Peyer's patch (tissue), 4 donors: Measurements from ENCODE around the gene ANKRD11. TPM values are rescaled to one million over a fixed set of nuclear protein-coding genes. Genes with fewer than 3 reads are reported as not detected.
"Not testable (repeated sequence)": the region's sequence is repeated elsewhere in the genome, so short reads cannot be mapped to it uniquely, and the experiment has no call there.

Experiments used
- DNase-seq, 3 donors: peaks; one replicate each; pipeline ENCODE4 v3.0.0-alpha.2; 2017 to 2019
- H3K27ac ChIP-seq, 4 donors: fragments of 200-600 bp; sonication (generic); one replicate each; pipeline ENCODE4 v1.5.1; 2016 to 2019
- H3K27me3 ChIP-seq, 2 donors: fragments of 200-600 bp; sonication (generic); one replicate each; pipeline ENCODE4 v1.5.1; 2019
- H3K36me3 ChIP-seq, 3 donors: fragments of 200-600 bp; sonication (generic); one replicate each; pipeline ENCODE4 v1.5.1; 2016 to 2019
- H3K4me1 ChIP-seq, 4 donors: fragments of 200-600 bp; sonication (generic); one replicate each; pipeline ENCODE4 v1.5.1; 2016 to 2019
- H3K4me3 ChIP-seq, 4 donors: fragments of 200-600 bp; sonication (generic); 1 replicate in 3 of 4; 2 replicates in 1 of 4; pipeline ENCODE4 v1.5.1; 2016 to 2019; ENCODE audit warnings: mild to moderate bottlenecking in 1 of 4
- H3K9me3 ChIP-seq, 4 donors: fragments of 200-600 bp; sonication (generic); one replicate each; pipeline ENCODE4 v1.5.1; 2016 to 2019; ENCODE audit warnings: mild to moderate bottlenecking in 1 of 4
- CTCF ChIP-seq, 6 experiments: fragments of 450-650 bp in 4 of 6; fragments of 200-600 bp in 2 of 6; sonication (generic) in 1 of 6; IDR thresholded peaks; one replicate each; pipeline ENCODE4 v1.5.1; 2017 to 2019; ENCODE audit warnings: antibody characterized with exemption in 6 of 6, mild to moderate bottlenecking in 3 of 6, moderate library complexity in 1 of 6
- POLR2A ChIP-seq, 2 donors: fragments of 450-650 bp; IDR thresholded peaks; one replicate each; pipeline ENCODE4 v1.5.1; 2017; ENCODE audit warnings: antibody characterized with exemption in 2 of 2, mild to moderate bottlenecking in 2 of 2, moderate library complexity in 2 of 2
- total RNA-seq, 4 donors: library from RNA; depleted of rRNA; stranded (reverse); fragments of >200 nt; gene quantifications; one replicate each; pipeline ENCODE4 v1.1.0, GENCODE V29; 2016

The ANKRD11 gene
- total RNA-seq, 4 donors from 2014 or later: 177 to 227 (median 211) TPM

- H3K36me3 ChIP-seq: peaks cover 0 to 2% (median 0%) of the 10 kb centered on the region in 3 donors
- TF ChIP-seq CTCF (IDR thresholded peaks at IDR 0.05) (no peak), POLR2A (IDR thresholded peaks at IDR 0.05) (no peak)
- no peaks in the 10 kb centered on the region for H3K27me3 ChIP-seq
- H3K27ac ChIP-seq: no peak overlapping the region
- no peak overlapping the region for H3K4me3 ChIP-seq
- H3K4me1 ChIP-seq: peaks cover 0 to 51% (median 25%) of the 10 kb centered on the region in 4 donors
- no peak for DNase-seq
- no peaks in the 10 kb centered on the region for H3K9me3 ChIP-seq
Observed at GRCh38 chr16:89365996-89366395, 124.4 kb downstream of the ANKRD11 start.

GRCh38 chr16:89365044-89365467 lies 125.3 kb downstream of the ANKRD11 start:
- Histone ChIP-seq H3K4me3 (no peak overlapping the region), H3K27me3 (no peaks in the 10 kb centered on the region), H3K9me3 (no peaks in the 10 kb centered on the region), H3K4me1 (peaks cover 0 to 54% (median 32%) of the 10 kb centered on the region in 4 donors), H3K27ac (no peak overlapping the region), H3K36me3 (peaks cover 0 to 2% (median 0%) of the 10 kb centered on the region in 3 donors)
- no peak for TF ChIP-seq POLR2A (IDR thresholded peaks at IDR 0.05)
- no peak for TF ChIP-seq CTCF (IDR thresholded peaks at IDR 0.05)
- no peak for DNase-seq

- Histone ChIP-seq H3K4me1 (peaks cover 0 to 54% (median 34%) of the 10 kb centered on the region in 4 donors), H3K36me3 (peaks cover 0 to 2% (median 0%) of the 10 kb centered on the region in 3 donors), H3K27ac (no peak overlapping the region), H3K9me3 (no peaks in the 10 kb centered on the region), H3K4me3 (no peak overlapping the region), H3K27me3 (no peaks in the 10 kb centered on the region)
- TF ChIP-seq POLR2A (IDR thresholded peaks at IDR 0.05) (no peak), CTCF (IDR thresholded peaks at IDR 0.05) (no peak)
- DNase-seq: no peak
Observed at GRCh38 chr16:89364606-89365005, 125.8 kb downstream of the ANKRD11 start.

DNA sequence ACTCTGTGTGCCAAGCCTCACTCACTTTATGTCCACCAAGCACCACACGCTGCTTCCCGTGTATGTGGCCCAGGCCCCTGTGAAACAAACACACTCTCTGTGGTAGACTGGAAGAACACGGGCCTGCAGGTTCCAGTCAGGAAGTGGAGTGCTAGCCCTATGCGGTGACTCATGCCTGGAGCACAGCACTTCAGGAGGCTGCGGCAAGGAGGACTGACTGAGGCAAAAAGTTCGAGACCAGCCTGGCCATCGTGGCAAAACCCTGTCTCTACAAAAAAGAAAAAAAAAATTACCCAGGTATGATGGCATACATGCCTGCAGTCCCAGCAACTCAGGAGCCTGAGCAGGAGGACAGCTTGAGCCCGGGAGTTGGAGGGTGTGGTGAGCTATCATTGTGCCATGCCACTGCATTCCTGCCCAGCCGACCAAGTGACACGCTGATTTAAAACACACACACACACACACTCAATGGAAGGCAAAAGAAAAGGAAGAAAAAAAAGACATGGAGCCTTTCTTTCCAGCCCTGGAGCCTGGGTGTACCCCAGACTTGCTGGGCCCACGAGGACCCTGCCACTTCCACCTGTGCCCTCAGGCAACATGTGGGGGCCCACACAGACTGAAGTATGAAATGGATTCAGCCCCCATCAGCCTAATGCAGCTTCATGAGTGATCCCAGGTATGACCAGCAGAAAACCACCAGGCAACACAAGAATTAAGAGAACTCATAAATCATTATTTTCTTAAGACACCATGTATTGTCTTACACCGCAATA lies 126.6 kb downstream of the ANKRD11 start:
- no peaks in the 10 kb centered on the region for H3K36me3 ChIP-seq
- no peaks in the 10 kb centered on the region for H3K27me3 ChIP-seq
- H3K9me3 ChIP-seq: no peaks in the 10 kb centered on the region
- H3K4me3 ChIP-seq: no peak overlapping the region
- no peak for TF ChIP-seq POLR2A (IDR thresholded peaks at IDR 0.05)
- no peak for TF ChIP-seq CTCF (IDR thresholded peaks at IDR 0.05)
- no peak overlapping the region for H3K27ac ChIP-seq
- H3K4me1 ChIP-seq: peaks cover 0 to 61% (median 42%) of the 10 kb centered on the region in 4 donors
- peak in 2 of 3 donors; percentile 37 to 72 for DNase-seq

DNA sequence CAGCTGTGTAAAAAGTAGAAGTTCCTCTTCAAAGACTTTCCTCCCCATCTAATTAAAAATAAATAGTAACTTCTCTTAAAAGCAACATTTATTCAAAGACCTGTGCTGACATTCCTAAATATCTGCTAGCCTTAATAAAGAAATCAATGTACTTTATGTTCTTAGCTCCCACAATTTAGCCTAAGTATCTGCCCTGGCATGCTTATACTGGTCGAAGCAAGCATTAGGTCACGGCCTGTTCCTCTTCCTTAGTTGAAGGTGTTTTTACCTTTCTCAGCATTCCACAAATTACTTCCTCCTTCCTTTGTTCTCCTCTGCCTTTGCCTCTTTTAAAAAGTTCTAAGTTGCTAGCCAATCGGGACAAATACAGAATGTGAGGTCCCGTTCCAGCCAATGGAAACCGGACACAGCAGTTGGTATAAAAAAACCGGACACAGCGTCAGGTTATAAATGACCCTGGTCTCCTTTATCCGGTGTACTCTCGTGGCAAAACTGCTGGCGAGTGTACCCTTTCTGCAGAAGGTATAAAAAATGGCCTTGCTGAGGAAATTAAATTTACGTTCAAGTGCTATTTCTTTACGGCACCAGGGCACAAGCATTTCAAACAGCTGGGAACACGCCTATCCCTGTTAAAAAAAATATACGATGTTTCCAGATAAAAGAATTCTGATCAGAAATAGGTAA lies 127.7 kb downstream of the ANKRD11 start:
- H3K4me3 ChIP-seq, DNase-seq, H3K36me3 ChIP-seq, H3K27me3 ChIP-seq, H3K9me3 ChIP-seq: not testable (repeated sequence)
- Histone ChIP-seq H3K27ac (peak overlapping the region in 1 of 4 donors; percentile 68), H3K4me1 (peaks cover 4 to 72% (median 49%) of the 10 kb centered on the region in 4 donors)
